ENCODE results near the gene RBM15B. TPM values are rescaled to one million over a fixed set of nuclear protein-coding genes. Genes with fewer than 3 reads are reported as not detected.
A peak's percentile ranks its signal among the peaks of the same experiment; 100 is the strongest.

Gene RBM15B, protein sequence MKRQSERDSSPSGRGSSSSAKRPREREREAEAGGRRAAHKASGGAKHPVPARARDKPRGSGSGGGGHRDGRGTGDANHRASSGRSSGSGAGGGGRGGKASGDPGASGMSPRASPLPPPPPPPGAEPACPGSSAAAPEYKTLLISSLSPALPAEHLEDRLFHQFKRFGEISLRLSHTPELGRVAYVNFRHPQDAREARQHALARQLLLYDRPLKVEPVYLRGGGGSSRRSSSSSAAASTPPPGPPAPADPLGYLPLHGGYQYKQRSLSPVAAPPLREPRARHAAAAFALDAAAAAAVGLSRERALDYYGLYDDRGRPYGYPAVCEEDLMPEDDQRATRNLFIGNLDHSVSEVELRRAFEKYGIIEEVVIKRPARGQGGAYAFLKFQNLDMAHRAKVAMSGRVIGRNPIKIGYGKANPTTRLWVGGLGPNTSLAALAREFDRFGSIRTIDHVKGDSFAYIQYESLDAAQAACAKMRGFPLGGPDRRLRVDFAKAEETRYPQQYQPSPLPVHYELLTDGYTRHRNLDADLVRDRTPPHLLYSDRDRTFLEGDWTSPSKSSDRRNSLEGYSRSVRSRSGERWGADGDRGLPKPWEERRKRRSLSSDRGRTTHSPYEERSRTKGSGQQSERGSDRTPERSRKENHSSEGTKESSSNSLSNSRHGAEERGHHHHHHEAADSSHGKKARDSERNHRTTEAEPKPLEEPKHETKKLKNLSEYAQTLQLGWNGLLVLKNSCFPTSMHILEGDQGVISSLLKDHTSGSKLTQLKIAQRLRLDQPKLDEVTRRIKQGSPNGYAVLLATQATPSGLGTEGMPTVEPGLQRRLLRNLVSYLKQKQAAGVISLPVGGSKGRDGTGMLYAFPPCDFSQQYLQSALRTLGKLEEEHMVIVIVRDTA
- total RNA-seq = 10 to 100 TPM; 28.5 to 35.0 (median 28.8) TPM
- long read RNA-seq, donor 1, full-length matches to known transcripts = 159 of 159 reads
- long read RNA-seq, donor 1, partial matches to known transcripts = 0 of 159 reads
- long read RNA-seq, donor 1, other reads (novel, unspliced or antisense) = 0 of 159 reads
- long read RNA-seq, donor 2, full-length matches to known transcripts = 6 of 6 reads
- long read RNA-seq, donor 2, partial matches to known transcripts = 0 of 6 reads
- long read RNA-seq, donor 2, other reads (novel, unspliced or antisense) = 0 of 6 reads

DNA sequence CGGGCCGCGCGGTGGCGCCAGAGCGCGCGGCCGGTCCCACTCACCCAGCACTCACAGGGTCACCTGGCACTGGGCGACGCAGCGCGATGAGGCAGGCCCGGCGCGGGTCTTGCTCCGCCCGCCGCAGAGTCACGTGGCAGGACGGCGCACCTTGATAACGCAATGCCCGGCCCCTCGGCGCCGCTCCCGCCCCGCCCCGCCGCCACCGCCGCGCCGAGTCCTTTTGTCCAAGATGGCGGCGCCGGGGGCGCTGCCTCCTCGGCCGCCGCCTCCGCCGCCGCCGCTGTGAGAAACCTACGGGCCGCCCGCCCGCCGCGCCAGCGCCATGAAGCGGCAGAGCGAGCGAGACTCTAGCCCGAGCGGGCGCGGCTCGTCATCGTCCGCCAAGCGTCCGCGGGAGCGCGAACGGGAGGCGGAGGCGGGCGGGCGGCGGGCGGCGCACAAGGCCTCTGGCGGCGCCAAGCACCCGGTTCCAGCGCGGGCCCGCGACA is at the start of gene RBM15B:
Gene RBM15B, plus strand, starts transcription at position 211 of the 491 bp plus-strand sequence. Its CDS starts 115 bp downstream, at position 326.
- Histone ChIP-seq H3K4me1 (ENCODE audit: low read depth) (peaks cover 68% of the 10 kb centered on the region), H3K4me3 (peak within 1 kb of the TSS; percentile 57), H3K9me3 (no peaks in the 10 kb centered on the region), H3K36me3 (ENCODE audit: low read depth) (no peaks in the 10 kb centered on the region)
- intact Hi-C loops (cut with DNase I, micrococcal nuclease) = no loop called here
- TF ChIP-seq, protein P1, sequence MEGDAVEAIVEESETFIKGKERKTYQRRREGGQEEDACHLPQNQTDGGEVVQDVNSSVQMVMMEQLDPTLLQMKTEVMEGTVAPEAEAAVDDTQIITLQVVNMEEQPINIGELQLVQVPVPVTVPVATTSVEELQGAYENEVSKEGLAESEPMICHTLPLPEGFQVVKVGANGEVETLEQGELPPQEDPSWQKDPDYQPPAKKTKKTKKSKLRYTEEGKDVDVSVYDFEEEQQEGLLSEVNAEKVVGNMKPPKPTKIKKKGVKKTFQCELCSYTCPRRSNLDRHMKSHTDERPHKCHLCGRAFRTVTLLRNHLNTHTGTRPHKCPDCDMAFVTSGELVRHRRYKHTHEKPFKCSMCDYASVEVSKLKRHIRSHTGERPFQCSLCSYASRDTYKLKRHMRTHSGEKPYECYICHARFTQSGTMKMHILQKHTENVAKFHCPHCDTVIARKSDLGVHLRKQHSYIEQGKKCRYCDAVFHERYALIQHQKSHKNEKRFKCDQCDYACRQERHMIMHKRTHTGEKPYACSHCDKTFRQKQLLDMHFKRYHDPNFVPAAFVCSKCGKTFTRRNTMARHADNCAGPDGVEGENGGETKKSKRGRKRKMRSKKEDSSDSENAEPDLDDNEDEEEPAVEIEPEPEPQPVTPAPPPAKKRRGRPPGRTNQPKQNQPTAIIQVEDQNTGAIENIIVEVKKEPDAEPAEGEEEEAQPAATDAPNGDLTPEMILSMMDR (IDR thresholded peaks at IDR 0.05) = peak; percentile 97
- DNase-seq = peak; percentile 98 to 99 (median 99)
- peak; percentile 92 for ATAC-seq

DNA sequence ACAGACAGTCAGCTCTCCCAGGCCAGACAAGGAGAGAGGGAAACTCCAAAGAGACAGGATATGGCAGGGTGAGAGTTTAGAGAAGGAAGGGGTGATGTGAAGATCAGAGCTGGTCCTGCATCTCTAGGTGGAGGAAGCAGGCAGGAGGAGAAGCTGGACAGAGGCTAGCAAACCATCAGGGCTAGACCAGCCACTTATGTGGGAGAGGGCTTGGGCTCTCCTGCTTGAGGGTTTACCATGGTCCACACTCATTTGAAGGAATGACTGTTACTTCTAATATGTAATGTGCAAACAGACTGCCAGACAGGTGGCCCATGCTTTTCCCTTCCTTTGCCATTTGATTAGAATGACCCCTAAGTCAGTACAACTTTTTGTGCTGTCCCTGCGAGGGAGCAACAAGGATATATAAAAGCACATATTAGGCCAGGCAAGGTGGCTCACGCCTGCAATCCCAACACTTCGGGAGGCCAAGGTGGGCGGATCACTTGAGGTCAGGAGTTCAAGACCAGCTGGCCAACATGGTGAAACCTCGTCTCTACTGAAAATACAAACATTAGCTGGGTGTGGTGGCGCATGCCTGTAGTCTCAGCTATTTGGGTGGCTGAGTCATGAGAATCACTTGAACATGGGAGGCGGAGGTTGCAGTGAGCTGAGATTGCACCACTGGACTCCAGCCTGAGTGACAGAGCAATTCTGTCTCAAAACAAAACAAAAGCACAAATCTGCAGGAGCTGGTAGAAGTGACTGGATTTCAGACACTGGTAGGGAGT is 47.0 kb upstream of the RBM15B start:
- DNase-seq (no peak), ATAC-seq (no peak)

DNA sequence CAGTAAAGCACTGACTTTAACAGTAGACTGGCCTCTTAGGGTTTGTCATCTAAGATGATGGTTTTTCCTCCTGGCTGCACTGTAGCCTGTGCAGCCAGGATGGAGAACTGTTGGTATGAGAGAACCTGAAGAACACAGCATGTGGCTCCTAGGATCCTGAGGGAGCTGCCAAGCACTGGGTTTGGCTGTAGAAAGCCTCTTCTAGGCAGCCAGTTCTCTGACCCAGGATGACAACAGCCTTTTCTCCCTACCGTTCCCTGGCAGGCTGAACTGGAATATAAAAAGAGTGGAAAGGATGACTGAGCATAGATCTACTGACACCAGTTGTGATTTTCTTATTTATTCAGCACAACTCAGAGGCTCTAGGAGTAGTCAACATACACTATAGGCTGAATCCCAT is 40.3 kb upstream of the RBM15B start:
- Histone ChIP-seq H3K4me1 (ENCODE audit: low read depth) (no peaks in the 10 kb centered on the region), H3K4me3 (no peak overlapping the region), H3K9me3 (no peaks in the 10 kb centered on the region), H3K36me3 (ENCODE audit: low read depth) (no peaks in the 10 kb centered on the region)
- TF ChIP-seq, protein P1 (IDR thresholded peaks at IDR 0.05) = no peak
- DNase-seq (no peak), ATAC-seq (no peak)
- intact Hi-C loops (cut with DNase I, micrococcal nuclease) = no loop called here

More for the DNA sequence above, 47.0 kb upstream of the RBM15B start:
- Histone ChIP-seq H3K4me1 (ENCODE audit: low read depth) (no peaks in the 10 kb centered on the region), H3K9me3 (no peaks in the 10 kb centered on the region), H3K4me3 (no peak overlapping the region), H3K36me3 (ENCODE audit: low read depth) (no peaks in the 10 kb centered on the region)
- intact Hi-C loops (cut with DNase I, micrococcal nuclease) = no loop called here
- TF ChIP-seq, protein P1 (IDR thresholded peaks at IDR 0.05) = no peak

DNA sequence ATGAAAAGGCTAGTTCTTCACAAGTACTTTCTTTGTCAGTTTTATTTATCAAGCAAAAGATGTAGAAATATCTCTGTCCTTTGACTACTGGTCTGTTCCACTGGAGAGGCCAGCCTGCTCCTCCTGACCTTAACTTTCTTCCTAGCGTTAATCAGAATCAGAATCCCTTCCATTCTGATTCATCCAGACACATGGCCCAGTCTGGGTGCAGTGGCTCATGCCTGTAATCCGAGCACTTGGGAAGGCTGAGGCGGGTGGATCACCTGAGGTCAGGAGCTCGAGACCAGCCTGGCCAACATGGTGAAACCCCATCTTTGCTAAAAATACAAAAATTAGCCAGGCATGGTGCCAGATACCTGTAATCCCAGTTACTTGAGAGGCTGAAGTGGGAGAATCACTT is 38.0 kb upstream of the RBM15B start:
- intact Hi-C loops (cut with DNase I, micrococcal nuclease) = no loop called here
- H3K4me3 ChIP-seq = no peak overlapping the region
- TF ChIP-seq, protein P1 (IDR thresholded peaks at IDR 0.05) = no peak
- H3K36me3 ChIP-seq (ENCODE audit: low read depth) = no peaks in the 10 kb centered on the region
- H3K4me1 ChIP-seq (ENCODE audit: low read depth) = no peaks in the 10 kb centered on the region
- no peaks in the 10 kb centered on the region for H3K9me3 ChIP-seq
- ATAC-seq = no peak
- no peak for DNase-seq

DNA sequence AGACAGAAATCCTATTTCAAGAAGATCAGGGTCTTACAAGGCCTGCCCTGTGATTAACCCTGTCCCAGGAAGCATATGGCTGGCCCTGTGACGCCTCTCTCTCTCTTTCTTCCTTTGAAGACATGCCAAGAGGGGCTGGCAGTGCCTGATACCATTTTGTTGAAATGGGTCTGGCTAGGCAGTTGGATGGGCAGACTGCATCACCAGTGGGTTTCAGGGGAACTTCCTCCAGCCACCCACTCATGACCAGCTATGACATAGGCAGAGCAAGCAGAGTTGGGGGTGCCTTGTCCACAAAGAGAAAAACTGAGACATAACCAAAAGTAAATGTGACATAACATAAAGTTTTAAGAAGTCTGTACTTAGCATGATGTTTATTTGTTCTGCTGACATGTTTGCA is 37.4 kb upstream of the RBM15B start:
- intact Hi-C loops (cut with DNase I, micrococcal nuclease) = no loop called here
- TF ChIP-seq, protein P1 (IDR thresholded peaks at IDR 0.05) = no peak
- no peak for ATAC-seq

More for the DNA sequence above, 37.4 kb upstream of the RBM15B start:
- Histone ChIP-seq H3K4me1 (ENCODE audit: low read depth) (no peaks in the 10 kb centered on the region), H3K4me3 (no peak overlapping the region), H3K36me3 (ENCODE audit: low read depth) (no peaks in the 10 kb centered on the region), H3K9me3 (no peaks in the 10 kb centered on the region)
- no peak for DNase-seq
